AG09319 (cell line): Measurements from ENCODE around the gene RPTOR.
A peak's percentile ranks its signal among the peaks of the same experiment; 100 is the strongest.

ENCODE experiments used
- DNase-seq: peaks from one replicate; pipeline ENCODE4 v3.0.0-alpha.2; 2010; ENCODE audit warnings: low read depth; ENCODE audit errors: extremely low read depth
- TF ChIP-seq, protein P1 (sequence below): IDR thresholded peaks from 2 replicates; pipeline ENCODE4 v1.5.1; 2011; ENCODE audit warnings: low read depth, mild to moderate bottlenecking, inconsistent platforms, low read length, moderate library complexity

RPTOR gene

GRCh38 chr17:80833952-80834892 is 289.6 kb downstream of the RPTOR start:
- peak; percentile 79 for DNase-seq
- TF ChIP-seq, protein P1, sequence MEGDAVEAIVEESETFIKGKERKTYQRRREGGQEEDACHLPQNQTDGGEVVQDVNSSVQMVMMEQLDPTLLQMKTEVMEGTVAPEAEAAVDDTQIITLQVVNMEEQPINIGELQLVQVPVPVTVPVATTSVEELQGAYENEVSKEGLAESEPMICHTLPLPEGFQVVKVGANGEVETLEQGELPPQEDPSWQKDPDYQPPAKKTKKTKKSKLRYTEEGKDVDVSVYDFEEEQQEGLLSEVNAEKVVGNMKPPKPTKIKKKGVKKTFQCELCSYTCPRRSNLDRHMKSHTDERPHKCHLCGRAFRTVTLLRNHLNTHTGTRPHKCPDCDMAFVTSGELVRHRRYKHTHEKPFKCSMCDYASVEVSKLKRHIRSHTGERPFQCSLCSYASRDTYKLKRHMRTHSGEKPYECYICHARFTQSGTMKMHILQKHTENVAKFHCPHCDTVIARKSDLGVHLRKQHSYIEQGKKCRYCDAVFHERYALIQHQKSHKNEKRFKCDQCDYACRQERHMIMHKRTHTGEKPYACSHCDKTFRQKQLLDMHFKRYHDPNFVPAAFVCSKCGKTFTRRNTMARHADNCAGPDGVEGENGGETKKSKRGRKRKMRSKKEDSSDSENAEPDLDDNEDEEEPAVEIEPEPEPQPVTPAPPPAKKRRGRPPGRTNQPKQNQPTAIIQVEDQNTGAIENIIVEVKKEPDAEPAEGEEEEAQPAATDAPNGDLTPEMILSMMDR = no peak

DNA sequence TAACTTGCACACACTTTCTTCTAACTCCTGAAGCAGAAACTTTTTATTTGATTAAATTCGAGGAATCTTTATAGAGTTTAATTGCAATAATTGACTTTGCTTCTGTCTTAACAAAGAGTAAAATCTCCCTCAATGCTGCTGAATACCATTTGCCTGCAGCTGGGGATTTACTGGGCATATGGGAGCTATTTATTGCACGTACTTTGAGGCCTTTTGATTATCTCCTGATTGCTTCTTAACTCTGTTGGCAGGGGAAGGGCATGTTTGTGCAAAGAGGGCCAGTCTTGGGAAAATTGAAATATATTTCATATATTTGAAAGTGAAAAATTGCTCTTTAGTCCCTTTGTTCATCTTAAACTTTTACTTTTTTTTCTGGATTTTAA is 290.2 kb downstream of the RPTOR start:
- TF ChIP-seq, protein P1 = no peak
- DNase-seq = no peak

GRCh38 chr17:80835816-80836657 is 291.4 kb downstream of the RPTOR start:
- TF ChIP-seq, protein P1 = no peak
- DNase-seq = no peak

- no peak for DNase-seq
- TF ChIP-seq, protein P1 = no peak
These were observed 292.0 kb downstream of the RPTOR start for GRCh38 chr17:80836658-80836965.

DNA sequence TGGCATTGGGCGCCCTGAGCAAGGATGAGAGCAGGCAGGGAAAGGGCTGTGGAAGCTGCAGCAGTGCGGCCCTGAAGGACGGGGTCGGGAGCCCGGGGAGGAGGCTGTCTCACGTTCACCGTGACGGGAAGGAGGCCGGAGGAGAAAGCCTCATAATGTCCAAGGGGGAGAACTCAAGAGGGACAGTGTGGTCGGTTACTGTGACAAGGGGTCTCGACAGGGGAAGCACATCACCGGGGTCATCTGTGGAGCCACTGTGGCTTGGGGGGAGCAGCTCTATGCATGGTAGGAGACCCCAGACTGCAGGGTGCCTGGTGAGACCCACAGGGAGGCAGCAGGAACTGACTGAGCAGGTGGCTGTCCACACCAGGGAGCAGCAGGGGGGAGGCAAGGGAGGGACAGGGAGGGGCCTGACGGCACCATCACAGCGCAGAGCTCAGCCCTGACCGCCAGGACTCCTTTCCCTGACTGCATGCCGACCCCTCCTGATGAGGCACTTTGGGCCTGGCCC is 292.4 kb downstream of the RPTOR start:
- no peak for DNase-seq
- TF ChIP-seq, protein P1 = no peak

- no peak for DNase-seq
- TF ChIP-seq, protein P1 = no peak
These were observed 293.1 kb downstream of the RPTOR start for GRCh38 chr17:80837711-80838110.
